Smooth muscle cell (in vitro differentiated cells): ENCODE results near the gene TMEM38A. TPM values are rescaled to one million over a fixed set of nuclear protein-coding genes. Genes with fewer than 3 reads are reported as not detected.

ENCODE experiments used
- DNase-seq: peaks from one replicate; lab custom pipeline; 2025; ENCODE audit not compliant: unreplicated experiment; lab: John Stamatoyannopoulos, UW
- H2AFZ ChIP-seq: fragments of 200-600 bp; sonication (generic); 2 replicates; pipeline ENCODE4 v1.6.0; 2016; ENCODE audit warnings: antibody characterized with exemption, low read depth, mild to moderate bottlenecking
- H3F3A ChIP-seq: fragments of 200-600 bp; sonication (generic); 2 replicates; pipeline ENCODE4 v1.6.0; 2017; ENCODE audit warnings: antibody characterized with exemption, low read depth
- H3K27ac ChIP-seq: fragments of 200-600 bp; sonication (generic); 2 replicates; pipeline ENCODE4 v1.5.1; 2016; ENCODE audit warnings: low read depth, mild to moderate bottlenecking
- H3K27me3 ChIP-seq: fragments of 200-600 bp; sonication (generic); 2 replicates; pipeline ENCODE4 v1.6.1; 2016; ENCODE audit warnings: low read depth, mild to moderate bottlenecking
- H3K36me3 ChIP-seq: fragments of 200-600 bp; sonication (generic); 2 replicates; pipeline ENCODE4 v1.5.1; 2016; ENCODE audit warnings: low read depth
- H3K4me1 ChIP-seq: fragments of 200-600 bp; sonication (generic); 2 replicates; pipeline ENCODE4 v1.5.1; 2016; ENCODE audit warnings: low read depth
- H3K4me2 ChIP-seq: fragments of 200-600 bp; sonication (generic); 2 replicates; pipeline ENCODE4 v1.6.0; 2016; ENCODE audit warnings: mild to moderate bottlenecking
- H3K4me3 ChIP-seq: fragments of 200-600 bp; sonication (generic); 2 replicates; pipeline ENCODE4 v1.5.1; 2016; ENCODE audit warnings: mild to moderate bottlenecking
- H3K79me2 ChIP-seq: fragments of 200-600 bp; sonication (generic); 2 replicates; pipeline ENCODE4 v1.6.0; 2016; ENCODE audit warnings: low read depth, mild to moderate bottlenecking
- H3K9ac ChIP-seq: fragments of 200-600 bp; sonication (generic); 2 replicates; pipeline ENCODE4 v1.6.0; 2016; ENCODE audit warnings: low read depth
- H3K9me3 ChIP-seq: fragments of 200-600 bp; sonication (generic); replicated peaks from 2 replicates; pipeline ENCODE4 v1.5.1; 2016; ENCODE audit warnings: low read depth
- H4K20me1 ChIP-seq: fragments of 200-600 bp; sonication (generic); 2 replicates; pipeline ENCODE4 v1.6.0; 2016; ENCODE audit warnings: low read depth
- WGBS: methylation state at CpG from one replicate; pipeline ENCODE4 v1.1.7; 2016; ENCODE audit warnings: low lambda C conversion rate; 5-methylcytosine and 5-hydroxymethylcytosine counted together
- polyA plus RNA-seq: library from polyadenylated mRNA; unstranded; fragments of >200 nt; fragmentation: Nextera tagmentation; extraction: Ambion mirVana; gene quantifications from 2 replicates; pipeline ENCODE4 v1.2.1, GENCODE V29; 2016
- small RNA-seq: library from RNA; depleted of rRNA; stranded (forward); fragments of <200 nt; gene quantifications from one replicate; pipeline ENCODE3, GENCODE V24; 2014
- total RNA-seq: library from RNA; depleted of rRNA; stranded (reverse); fragments of >200 nt; gene quantifications from 2 replicates; pipeline ENCODE4 v1.2.3, GENCODE V29; 2014
- TF ChIP-seq, protein P1 (sequence below): fragments of 200-600 bp; sonication (generic); IDR thresholded peaks from 2 replicates; pipeline ENCODE4 v1.5.1; 2017; ENCODE audit warnings: borderline replicate concordance, mild to moderate bottlenecking, antibody characterized with exemption; ENCODE audit not compliant: insufficient read depth, poor library complexity, severe bottlenecking

The TMEM38A gene
- total and polyA plus RNA-seq, 2 experiments from 2014 or later: 0.53 to 0.81 TPM

DNA sequence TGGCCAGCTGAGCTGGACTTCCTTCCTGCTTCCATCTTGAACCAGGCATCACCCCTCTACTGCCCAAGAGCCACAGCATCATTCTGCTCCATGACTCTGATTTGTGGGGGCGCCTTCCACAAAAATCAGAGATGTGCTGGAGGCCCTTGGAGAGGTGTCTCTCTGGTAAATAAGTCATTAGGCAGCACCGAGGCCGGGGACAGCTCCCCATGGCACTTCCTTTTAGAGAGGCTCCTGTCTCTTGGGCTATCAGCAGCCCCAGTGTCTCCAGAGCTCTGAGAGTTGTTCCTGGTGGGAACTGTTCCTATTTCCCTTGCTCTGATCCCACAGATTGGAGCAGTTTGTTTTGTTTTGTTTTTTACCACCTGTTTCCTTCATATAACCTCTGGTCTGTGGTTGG, 78.6 kb downstream of the TMEM38A start:
- H3K9me3 ChIP-seq: no peaks in the 10 kb centered on the region
- no peaks in the 10 kb centered on the region for H3F3A ChIP-seq
- DNase-seq: no peak
- no peak overlapping the region for H3K27ac ChIP-seq
- H3K79me2 ChIP-seq: no peaks in the 10 kb centered on the region
- TF ChIP-seq, protein P1, sequence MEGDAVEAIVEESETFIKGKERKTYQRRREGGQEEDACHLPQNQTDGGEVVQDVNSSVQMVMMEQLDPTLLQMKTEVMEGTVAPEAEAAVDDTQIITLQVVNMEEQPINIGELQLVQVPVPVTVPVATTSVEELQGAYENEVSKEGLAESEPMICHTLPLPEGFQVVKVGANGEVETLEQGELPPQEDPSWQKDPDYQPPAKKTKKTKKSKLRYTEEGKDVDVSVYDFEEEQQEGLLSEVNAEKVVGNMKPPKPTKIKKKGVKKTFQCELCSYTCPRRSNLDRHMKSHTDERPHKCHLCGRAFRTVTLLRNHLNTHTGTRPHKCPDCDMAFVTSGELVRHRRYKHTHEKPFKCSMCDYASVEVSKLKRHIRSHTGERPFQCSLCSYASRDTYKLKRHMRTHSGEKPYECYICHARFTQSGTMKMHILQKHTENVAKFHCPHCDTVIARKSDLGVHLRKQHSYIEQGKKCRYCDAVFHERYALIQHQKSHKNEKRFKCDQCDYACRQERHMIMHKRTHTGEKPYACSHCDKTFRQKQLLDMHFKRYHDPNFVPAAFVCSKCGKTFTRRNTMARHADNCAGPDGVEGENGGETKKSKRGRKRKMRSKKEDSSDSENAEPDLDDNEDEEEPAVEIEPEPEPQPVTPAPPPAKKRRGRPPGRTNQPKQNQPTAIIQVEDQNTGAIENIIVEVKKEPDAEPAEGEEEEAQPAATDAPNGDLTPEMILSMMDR: no peak
- H3K4me1 ChIP-seq: no peaks in the 10 kb centered on the region
- 42% methylated on average over 3 of the region's 3 CpGs for WGBS
- H3K4me2 ChIP-seq: no peak overlapping the region
- no peaks in the 10 kb centered on the region for H3K36me3 ChIP-seq
- H3K27me3 ChIP-seq: no peaks in the 10 kb centered on the region
- H2AFZ ChIP-seq: no peak overlapping the region
- H4K20me1 ChIP-seq: no peaks in the 10 kb centered on the region
- H3K4me3 ChIP-seq: no peak overlapping the region
- no peak overlapping the region for H3K9ac ChIP-seq

Small RNA genes within 50 kb of the gene (small RNA-seq; reads per million reads assigned to genes)
- not detected for gene AC008737.2

Other genes with a start within 250 kb of the TMEM38A start
- 12.8 and 16.0 TPM in 2 replicates for gene EPS15L1, start 189.2 kb upstream of the TMEM38A start, total RNA-seq
- 15.6 and 18.8 TPM in 2 replicates for gene EPS15L1, start 189.2 kb upstream of the TMEM38A start, polyA plus RNA-seq
- not detected in 2 replicates for gene CALR3, start 165.0 kb upstream of the TMEM38A start, total RNA-seq
- not detected in 2 replicates for gene CALR3, start 165.0 kb upstream of the TMEM38A start, polyA plus RNA-seq
- 3.3 and 3.9 TPM in 2 replicates for gene C19orf44, start 164.7 kb upstream of the TMEM38A start, total RNA-seq
- gene C19orf44, start 164.7 kb upstream of the TMEM38A start, polyA plus RNA-seq: 2.5 and 3.4 TPM in 2 replicates
- 4.1 and 9.5 TPM in 2 replicates for gene CHERP, start 118.7 kb upstream of the TMEM38A start, total RNA-seq
- 29.2 and 43.4 TPM in 2 replicates for gene CHERP, start 118.7 kb upstream of the TMEM38A start, polyA plus RNA-seq
- gene SLC35E1, start 88.7 kb upstream of the TMEM38A start, total RNA-seq: 35.3 TPM in 2 replicates
- gene SLC35E1, start 88.7 kb upstream of the TMEM38A start, polyA plus RNA-seq: 37.3 and 43.9 TPM in 2 replicates
- gene MED26, start 32.9 kb upstream of the TMEM38A start, total RNA-seq: 6.3 and 13.6 TPM in 2 replicates
- gene MED26, start 32.9 kb upstream of the TMEM38A start, polyA plus RNA-seq: 9.6 and 11.7 TPM in 2 replicates
- 78.1 and 109 TPM in 2 replicates for gene SMIM7, start 995 bp upstream of the TMEM38A start, total RNA-seq
- 64.4 and 84.9 TPM in 2 replicates for gene SMIM7, start 995 bp upstream of the TMEM38A start, polyA plus RNA-seq
- not detected in 2 replicates for gene NWD1, start 58.7 kb downstream of the TMEM38A start, total RNA-seq
- not detected in 2 replicates for gene NWD1, start 58.7 kb downstream of the TMEM38A start, polyA plus RNA-seq
- 22.4 and 25.1 TPM in 2 replicates for gene SIN3B, start 168.3 kb downstream of the TMEM38A start, total RNA-seq
- 16.5 and 29.2 TPM in 2 replicates for gene SIN3B, start 168.3 kb downstream of the TMEM38A start, polyA plus RNA-seq
- gene F2RL3, start 227.9 kb downstream of the TMEM38A start, total RNA-seq: 0.04 and 2.1 TPM in 2 replicates
- 1.2 and 2.2 TPM in 2 replicates for gene F2RL3, start 227.9 kb downstream of the TMEM38A start, polyA plus RNA-seq